ENCODE results near the gene NCEH1.
"Not testable (repeated sequence)": the region's sequence is repeated elsewhere in the genome, so short reads cannot be mapped to it uniquely, and the experiment has no call there.

The NCEH1 gene

DNA sequence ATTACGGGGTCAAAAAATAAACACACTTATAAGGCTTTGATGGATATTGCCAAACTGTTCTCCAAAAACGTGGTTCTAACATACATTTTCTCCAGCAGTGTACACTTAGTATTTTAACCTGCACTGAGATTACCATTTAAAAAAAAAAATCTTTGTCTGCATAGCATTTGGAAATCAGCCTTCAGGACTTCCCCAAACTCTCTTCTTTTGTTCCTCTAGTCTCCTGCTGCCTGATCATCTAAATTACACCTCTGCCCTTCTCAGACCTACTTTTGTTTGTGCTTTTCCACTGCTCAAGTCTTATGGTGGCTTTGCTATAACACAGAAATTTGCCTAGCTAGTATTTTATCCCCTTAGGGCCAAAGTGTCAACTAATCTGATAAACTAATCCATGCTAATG is 3.8 kb downstream of the NCEH1 start:
- no peak overlapping the region for H3K27ac ChIP-seq
- TF ChIP-seq, protein P1, sequence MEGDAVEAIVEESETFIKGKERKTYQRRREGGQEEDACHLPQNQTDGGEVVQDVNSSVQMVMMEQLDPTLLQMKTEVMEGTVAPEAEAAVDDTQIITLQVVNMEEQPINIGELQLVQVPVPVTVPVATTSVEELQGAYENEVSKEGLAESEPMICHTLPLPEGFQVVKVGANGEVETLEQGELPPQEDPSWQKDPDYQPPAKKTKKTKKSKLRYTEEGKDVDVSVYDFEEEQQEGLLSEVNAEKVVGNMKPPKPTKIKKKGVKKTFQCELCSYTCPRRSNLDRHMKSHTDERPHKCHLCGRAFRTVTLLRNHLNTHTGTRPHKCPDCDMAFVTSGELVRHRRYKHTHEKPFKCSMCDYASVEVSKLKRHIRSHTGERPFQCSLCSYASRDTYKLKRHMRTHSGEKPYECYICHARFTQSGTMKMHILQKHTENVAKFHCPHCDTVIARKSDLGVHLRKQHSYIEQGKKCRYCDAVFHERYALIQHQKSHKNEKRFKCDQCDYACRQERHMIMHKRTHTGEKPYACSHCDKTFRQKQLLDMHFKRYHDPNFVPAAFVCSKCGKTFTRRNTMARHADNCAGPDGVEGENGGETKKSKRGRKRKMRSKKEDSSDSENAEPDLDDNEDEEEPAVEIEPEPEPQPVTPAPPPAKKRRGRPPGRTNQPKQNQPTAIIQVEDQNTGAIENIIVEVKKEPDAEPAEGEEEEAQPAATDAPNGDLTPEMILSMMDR (IDR thresholded peaks at IDR 0.05), result no peak
- no peak for TF ChIP-seq ZFX (IDR thresholded peaks at IDR 0.05; ENCODE audit: borderline replicate concordance)

DNA sequence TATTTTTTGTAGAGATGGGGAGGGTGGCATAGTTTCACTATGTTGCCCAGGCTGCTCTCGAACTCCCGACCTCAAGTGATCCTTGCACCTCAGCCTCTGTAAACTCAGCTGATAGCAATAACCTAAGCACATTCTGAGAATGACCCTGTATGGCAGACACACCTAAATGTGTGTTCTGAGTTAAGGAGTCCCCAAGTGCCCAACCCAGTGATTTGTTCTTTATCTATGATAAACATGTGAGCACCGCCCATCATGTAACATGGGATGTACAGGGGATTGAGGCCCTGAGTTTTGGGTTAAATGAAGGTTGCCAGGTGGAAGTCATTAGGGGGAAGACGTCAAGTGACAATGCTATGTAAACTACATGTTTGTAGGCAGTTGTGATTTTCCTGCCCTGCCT is 5.7 kb downstream of the NCEH1 start:
- no peak overlapping the region for H3K27ac ChIP-seq
- TF ChIP-seq, protein P1 (IDR thresholded peaks at IDR 0.05), result no peak
- TF ChIP-seq ZFX (IDR thresholded peaks at IDR 0.05; ENCODE audit: borderline replicate concordance), result no peak

DNA sequence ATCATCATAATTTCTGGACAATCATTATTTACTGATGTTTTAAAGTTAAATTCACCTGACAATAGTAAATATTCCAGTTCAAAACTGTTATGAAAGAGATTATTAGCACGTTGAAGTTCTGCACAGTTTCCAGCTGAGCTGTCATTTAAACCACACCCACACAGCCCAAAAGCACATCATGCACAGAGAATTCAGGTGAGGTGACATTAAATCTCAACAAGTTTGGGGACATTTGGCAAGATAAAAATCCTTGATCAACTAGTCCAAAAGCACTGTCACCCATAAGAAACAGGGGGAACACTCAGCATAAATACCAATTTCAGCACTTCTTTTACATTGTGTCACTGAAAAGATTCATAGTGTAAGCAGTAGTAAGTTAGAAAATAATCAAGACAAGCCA is 6.9 kb downstream of the NCEH1 start:
- TF ChIP-seq, protein P1 (IDR thresholded peaks at IDR 0.05), result no peak
- TF ChIP-seq ZFX (IDR thresholded peaks at IDR 0.05; ENCODE audit: borderline replicate concordance), result no peak
- H3K27ac ChIP-seq, result no peak overlapping the region

DNA sequence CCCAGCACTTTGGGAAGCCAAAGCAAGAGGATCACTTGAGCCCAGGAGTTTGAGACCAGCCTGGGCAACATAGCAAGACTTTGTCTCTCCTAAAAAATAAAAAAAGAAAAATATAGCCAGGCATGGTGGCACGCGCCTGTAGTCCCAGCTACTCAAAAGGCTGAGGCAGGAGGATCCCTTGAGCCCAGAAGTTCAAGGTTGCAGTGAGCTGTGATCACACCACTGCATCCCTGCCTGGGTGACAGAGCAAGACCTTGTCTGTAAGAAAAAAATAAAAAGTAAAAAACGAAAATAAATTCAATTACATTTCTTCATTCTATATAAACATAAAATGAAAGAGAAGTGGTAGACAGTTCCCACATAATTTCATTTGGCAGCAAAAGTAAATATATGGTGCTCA is 8.1 kb downstream of the NCEH1 start:
- not testable (repeated sequence) for H3K27ac ChIP-seq

GRCh38 chr3:172702256-172702655 is 8.6 kb downstream of the NCEH1 start:
- no peak for TF ChIP-seq ZFX (IDR thresholded peaks at IDR 0.05; ENCODE audit: borderline replicate concordance)
- TF ChIP-seq, protein P1 (IDR thresholded peaks at IDR 0.05), result no peak
- H3K27ac ChIP-seq, result no peak overlapping the region

GRCh38 chr3:172701751-172702150 is 9.1 kb downstream of the NCEH1 start:
- H3K27ac ChIP-seq, result no peak overlapping the region
- no peak for TF ChIP-seq ZFX (IDR thresholded peaks at IDR 0.05; ENCODE audit: borderline replicate concordance)
- TF ChIP-seq, protein P1 (IDR thresholded peaks at IDR 0.05), result no peak

GRCh38 chr3:172700936-172701455 is 9.9 kb downstream of the NCEH1 start:
- TF ChIP-seq ZFX (IDR thresholded peaks at IDR 0.05; ENCODE audit: borderline replicate concordance), result no peak
- TF ChIP-seq, protein P1 (IDR thresholded peaks at IDR 0.05), result no peak
- H3K27ac ChIP-seq, result no peak overlapping the region

DNA sequence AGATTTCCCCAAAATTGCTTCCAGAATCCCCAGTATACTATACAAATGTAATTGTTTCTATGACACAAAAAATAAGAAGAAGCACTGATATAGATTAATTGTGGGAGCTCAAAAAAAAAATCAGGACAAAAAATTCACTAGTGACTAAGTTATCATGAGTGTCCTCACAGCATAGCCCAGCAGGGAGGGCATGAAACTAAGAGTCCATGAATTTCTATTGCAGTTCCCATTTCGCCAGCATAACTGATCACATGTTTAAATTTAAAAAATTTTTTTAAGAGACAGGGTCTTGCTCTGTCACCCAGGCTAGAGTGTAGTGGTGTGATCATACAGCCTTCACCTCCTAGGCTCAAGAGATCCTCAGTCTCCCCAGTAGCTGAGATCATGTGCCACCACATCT is 10.6 kb downstream of the NCEH1 start:
- no peak overlapping the region for H3K27ac ChIP-seq
- TF ChIP-seq, protein P1 (IDR thresholded peaks at IDR 0.05), result no peak
- no peak for TF ChIP-seq ZFX (IDR thresholded peaks at IDR 0.05; ENCODE audit: borderline replicate concordance)
